ENCODE measurements around the gene SCLY. TPM values are rescaled to one million over a fixed set of nuclear protein-coding genes. Genes with fewer than 3 reads are reported as not detected.

Gene SCLY
- total and polyA plus RNA-seq, 2 of the 13 experiments (the other 11 are each of a cell fraction or from before 2014, with no cell fraction given), result 27.9 to 38.6 TPM

- TF ChIP-seq CENPBD1 (CRISPR knock-in tag; IDR thresholded peaks at IDR 0.05; ENCODE audit: borderline replicate concordance, low read depth) (no peak), ZNF18 (CRISPR knock-in tag; IDR thresholded peaks at IDR 0.05; ENCODE audit: insufficient replicate concordance) (no peak), ZNF607 (CRISPR knock-in tag; IDR thresholded peaks at IDR 0.05; ENCODE audit: borderline replicate concordance) (no peak), ZNF781 (CRISPR knock-in tag; IDR thresholded peaks at IDR 0.05; ENCODE audit: borderline replicate concordance, not compliant biosample characterization) (peak; percentile 83), TARDBP (CRISPR knock-in tag; IDR thresholded peaks at IDR 0.05) (no peak), KDM3A (CRISPR knock-in tag; IDR thresholded peaks at IDR 0.05; ENCODE audit: low read depth) (no peak), ZBTB21 (CRISPR knock-in tag; IDR thresholded peaks at IDR 0.05) (no peak), CCDC6 (CRISPR knock-in tag; IDR thresholded peaks at IDR 0.05) (no peak; the same call in 1 of the 2 replicates), ZNF383 (CRISPR knock-in tag; IDR thresholded peaks at IDR 0.05; ENCODE audit: borderline replicate concordance) (0 out of 2 replicates have a peak, but pooled peaks have one; percentile 11)
Observed at GRCh38 chr2:238061315-238062202, 758 bp downstream of the SCLY start (continued).
